ENCODE data around the gene UQCR10.

Gene UQCR10

DNA sequence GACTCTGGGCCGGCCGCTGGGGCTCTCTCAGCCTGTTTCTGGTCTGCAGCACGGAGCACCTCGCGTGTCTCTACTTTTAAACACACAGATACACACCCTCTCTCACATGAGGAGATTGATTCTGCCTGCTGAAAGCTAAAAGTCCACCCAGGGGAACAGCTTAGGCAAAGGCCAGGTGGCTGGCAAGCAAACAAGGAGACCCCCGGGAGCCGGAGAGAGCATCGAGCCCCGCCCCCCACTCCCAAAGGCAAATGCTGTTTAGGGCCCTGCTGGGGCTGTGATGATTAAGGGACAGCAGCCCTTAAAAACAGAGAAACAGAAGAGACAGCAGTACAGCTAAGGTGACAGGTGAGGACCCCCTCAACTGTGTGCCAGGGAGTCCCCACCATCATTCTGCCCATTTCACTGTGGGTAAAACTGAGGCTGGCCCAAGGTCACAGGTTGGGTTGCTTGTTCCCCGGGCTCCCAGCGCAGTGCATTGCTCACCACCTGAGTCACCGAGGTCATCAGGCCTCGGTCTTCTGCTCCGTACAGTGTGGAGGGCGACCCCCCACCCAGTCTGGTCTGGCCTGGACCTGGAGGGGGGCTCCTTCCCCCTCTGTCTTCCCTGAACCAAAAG, 40.5 kb upstream of the UQCR10 start:
- Histone ChIP-seq H3K9ac (ENCODE audit: low read depth, low read length) (no peak overlapping the region), H3K27me3 (ENCODE audit: insufficient read depth, low read length) (peaks cover 51% of the 10 kb centered on the region), H3K4me3 (ENCODE audit: low read length) (no peak overlapping the region)

DNA sequence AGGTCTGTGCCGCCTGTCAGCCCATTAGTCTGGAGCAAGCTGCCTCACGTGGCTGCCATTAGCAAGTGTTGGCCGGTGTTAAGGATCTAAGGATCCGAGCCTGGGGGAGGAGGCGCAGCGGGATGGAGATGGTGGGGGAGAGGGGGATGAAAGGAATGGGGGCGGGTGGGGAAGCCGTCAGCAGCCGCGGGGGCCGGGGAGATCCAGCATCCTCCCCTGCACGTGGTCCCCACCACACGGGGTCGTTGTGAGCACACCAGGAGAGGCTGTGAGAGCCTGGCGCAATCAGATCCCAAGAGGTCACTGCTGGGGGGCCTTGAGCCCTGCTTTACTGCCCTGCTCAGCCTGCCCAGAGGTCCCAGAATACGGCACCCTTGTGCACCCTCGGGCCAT, 40.0 kb upstream of the UQCR10 start:
- Histone ChIP-seq H3K4me3 (ENCODE audit: low read length) (no peak overlapping the region), H3K4me1 (ENCODE audit: insufficient read depth, low read length) (no peaks in the 10 kb centered on the region; the same call in 1 of the 2 replicates), H3K27ac (ENCODE audit: low read length) (no peak overlapping the region), H3K9ac (ENCODE audit: low read depth, low read length) (no peak overlapping the region), H3K9me3 (ENCODE audit: insufficient read depth, low read depth, low read length) (no peaks in the 10 kb centered on the region), H3K27me3 (ENCODE audit: insufficient read depth, low read length) (peaks cover 46% of the 10 kb centered on the region), H3K36me3 (ENCODE audit: insufficient read depth, low read depth, low read length) (no peaks in the 10 kb centered on the region)

More for the DNA sequence above, 40.5 kb upstream of the UQCR10 start:
- Histone ChIP-seq H3K36me3 (ENCODE audit: insufficient read depth, low read depth, low read length) (no peaks in the 10 kb centered on the region), H3K9me3 (ENCODE audit: insufficient read depth, low read depth, low read length) (no peaks in the 10 kb centered on the region), H3K4me1 (ENCODE audit: insufficient read depth, low read length) (no peaks in the 10 kb centered on the region; the same call in 1 of the 2 replicates), H3K27ac (ENCODE audit: low read length) (no peak overlapping the region)

DNA sequence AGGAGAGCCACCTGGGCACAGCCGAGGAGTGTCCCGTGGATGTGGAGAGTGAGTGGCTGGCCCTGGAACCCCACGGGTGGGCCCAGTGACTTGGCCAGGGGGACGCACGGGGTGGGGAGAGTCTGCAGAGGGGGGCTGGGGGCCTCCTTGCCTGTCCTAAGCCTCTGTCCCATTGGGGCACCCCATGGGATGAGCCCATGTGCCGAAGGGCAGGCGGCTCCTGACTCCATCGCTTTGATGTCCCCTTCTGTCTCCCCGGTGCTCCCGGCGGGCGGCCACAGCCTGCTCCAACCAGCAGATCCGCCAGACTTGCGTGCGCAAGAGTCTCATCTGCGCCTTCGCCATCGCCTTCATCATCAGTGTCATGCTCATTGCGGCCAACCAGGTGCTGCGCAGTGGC, 38.0 kb upstream of the UQCR10 start:
- H3K4me3 ChIP-seq (ENCODE audit: low read length), result no peak overlapping the region
- no peaks in the 10 kb centered on the region for H3K36me3 ChIP-seq (ENCODE audit: insufficient read depth, low read depth, low read length)
- peaks cover 26% of the 10 kb centered on the region for H3K27me3 ChIP-seq (ENCODE audit: insufficient read depth, low read length)
- no peak overlapping the region for H3K9ac ChIP-seq (ENCODE audit: low read depth, low read length)
- no peaks in the 10 kb centered on the region for H3K9me3 ChIP-seq (ENCODE audit: insufficient read depth, low read depth, low read length)
- no peak overlapping the region for H3K27ac ChIP-seq (ENCODE audit: low read length)
- H3K4me1 ChIP-seq (ENCODE audit: insufficient read depth, low read length), result no peaks in the 10 kb centered on the region; the same call in 1 of the 2 replicates

DNA sequence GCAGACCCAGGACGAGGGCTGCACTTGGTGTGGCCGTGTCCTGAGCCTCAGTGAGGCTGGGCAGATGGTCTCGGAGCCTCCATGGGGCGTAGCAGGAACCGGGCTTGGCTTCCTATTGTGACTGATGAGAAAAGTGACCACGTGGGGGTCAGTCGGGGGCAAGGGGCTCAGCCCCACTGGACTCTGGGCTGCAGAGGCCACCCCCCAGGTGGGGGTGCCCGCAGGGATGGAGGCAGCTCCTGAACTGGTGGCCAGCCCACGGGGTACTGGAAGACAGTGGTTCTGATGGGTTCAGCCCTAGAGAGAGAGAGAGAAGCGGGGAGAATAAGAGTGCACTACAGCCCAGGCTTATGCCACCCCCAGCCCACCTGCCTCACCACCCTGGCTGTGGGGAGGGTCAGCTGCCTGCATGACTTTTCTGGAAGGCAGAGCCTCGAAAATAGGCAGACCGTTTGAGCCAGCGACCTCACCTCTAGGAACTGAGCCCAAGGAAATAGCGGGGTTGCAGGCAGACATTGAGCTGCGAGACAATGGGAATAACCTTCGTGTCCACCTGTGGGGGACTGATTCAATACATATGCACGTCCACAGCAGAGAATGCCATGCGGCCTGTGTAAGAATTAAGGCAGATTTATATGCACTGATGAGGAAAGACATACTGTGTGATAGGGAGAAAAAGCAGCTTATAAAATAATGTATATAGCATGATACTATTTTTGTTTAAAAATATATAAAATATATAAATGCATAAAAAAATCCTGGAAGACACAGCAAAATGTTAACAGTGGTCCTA, 35.9 kb upstream of the UQCR10 start:
- Histone ChIP-seq H3K9me3 (ENCODE audit: insufficient read depth, low read depth, low read length) (no peaks in the 10 kb centered on the region), H3K36me3 (ENCODE audit: insufficient read depth, low read depth, low read length) (no peaks in the 10 kb centered on the region), H3K9ac (ENCODE audit: low read depth, low read length) (no peak overlapping the region), H3K27me3 (ENCODE audit: insufficient read depth, low read length) (peaks cover 6% of the 10 kb centered on the region), H3K4me1 (ENCODE audit: insufficient read depth, low read length) (peaks cover 11% of the 10 kb centered on the region; the same call in 1 of the 2 replicates), H3K27ac (ENCODE audit: low read length) (no peak overlapping the region), H3K4me3 (ENCODE audit: low read length) (no peak overlapping the region)

DNA sequence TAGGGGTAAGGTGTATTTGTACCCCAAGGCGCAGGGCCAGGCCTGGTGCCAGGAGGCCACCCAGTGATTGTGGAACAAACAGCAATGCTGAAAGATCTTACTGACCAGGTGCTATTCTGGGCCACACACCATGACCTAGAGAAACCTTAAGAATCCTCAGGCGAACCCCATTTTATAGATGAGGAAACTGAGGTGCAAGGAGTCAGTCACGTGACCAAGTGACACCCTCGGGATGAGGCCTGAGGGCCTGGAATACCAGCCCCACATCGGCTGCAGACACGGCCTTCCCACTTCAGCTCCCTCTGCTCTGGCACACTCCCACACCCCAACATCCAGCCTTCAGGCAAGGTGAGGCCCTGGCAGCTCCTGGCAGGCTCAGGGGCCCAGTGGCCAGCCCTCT, 34.3 kb upstream of the UQCR10 start:
- H3K4me1 ChIP-seq (ENCODE audit: insufficient read depth, low read length), result peaks cover 11% of the 10 kb centered on the region; the same call in 1 of the 2 replicates
- H3K9ac ChIP-seq (ENCODE audit: low read depth, low read length), result no peak overlapping the region
- H3K27me3 ChIP-seq (ENCODE audit: insufficient read depth, low read length), result no peaks in the 10 kb centered on the region
- no peak overlapping the region for H3K27ac ChIP-seq (ENCODE audit: low read length)
- H3K9me3 ChIP-seq (ENCODE audit: insufficient read depth, low read depth, low read length), result no peaks in the 10 kb centered on the region
- H3K36me3 ChIP-seq (ENCODE audit: insufficient read depth, low read depth, low read length), result no peaks in the 10 kb centered on the region
- H3K4me3 ChIP-seq (ENCODE audit: low read length), result no peak overlapping the region

DNA sequence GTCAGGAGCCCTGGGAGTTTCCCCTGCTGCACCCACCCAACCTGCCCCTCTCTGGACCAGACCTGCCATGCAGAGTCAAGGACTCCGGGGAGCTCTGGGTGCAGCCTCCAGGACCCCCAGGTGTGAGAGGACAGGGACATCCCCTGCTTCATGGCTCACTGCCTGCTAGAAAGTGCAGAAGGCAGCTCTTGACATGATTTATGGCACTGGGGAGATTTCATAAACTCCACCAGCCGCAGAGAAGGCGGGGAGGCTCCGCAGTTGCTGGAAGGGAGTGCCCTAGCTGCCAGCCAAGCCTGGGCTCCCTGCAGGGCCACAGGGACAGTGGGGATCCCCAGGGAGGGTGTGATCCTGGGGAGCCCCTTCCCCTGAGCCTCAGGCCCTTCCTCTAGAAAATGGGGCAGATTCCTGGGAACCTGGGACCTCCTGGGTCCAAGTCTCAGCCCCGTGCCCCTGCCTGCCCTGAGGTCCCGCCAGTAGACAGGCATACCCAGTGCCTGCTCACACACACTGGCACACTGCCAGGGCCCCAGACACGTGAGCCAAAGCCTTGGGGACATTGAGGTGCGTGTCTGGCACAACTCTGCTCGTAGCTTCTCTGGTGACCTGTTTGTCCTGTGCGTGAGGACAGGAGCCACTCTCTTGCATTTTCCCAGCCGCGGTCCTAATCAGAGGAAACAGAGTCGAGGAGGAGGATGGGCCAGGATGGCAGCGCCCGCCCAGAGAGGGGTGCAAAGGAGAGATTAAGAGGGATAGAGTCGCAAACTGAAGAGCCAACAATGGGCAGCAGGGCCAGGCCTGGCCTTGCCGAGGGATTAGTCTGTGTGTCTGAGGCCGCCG, 33.6 kb upstream of the UQCR10 start:
- Histone ChIP-seq H3K27ac (ENCODE audit: low read length) (no peak overlapping the region), H3K36me3 (ENCODE audit: insufficient read depth, low read depth, low read length) (no peaks in the 10 kb centered on the region), H3K27me3 (ENCODE audit: insufficient read depth, low read length) (no peaks in the 10 kb centered on the region), H3K4me3 (ENCODE audit: low read length) (no peak overlapping the region), H3K4me1 (ENCODE audit: insufficient read depth, low read length) (peaks cover 11% of the 10 kb centered on the region; the same call in 1 of the 2 replicates), H3K9me3 (ENCODE audit: insufficient read depth, low read depth, low read length) (no peaks in the 10 kb centered on the region), H3K9ac (ENCODE audit: low read depth, low read length) (no peak overlapping the region)

DNA sequence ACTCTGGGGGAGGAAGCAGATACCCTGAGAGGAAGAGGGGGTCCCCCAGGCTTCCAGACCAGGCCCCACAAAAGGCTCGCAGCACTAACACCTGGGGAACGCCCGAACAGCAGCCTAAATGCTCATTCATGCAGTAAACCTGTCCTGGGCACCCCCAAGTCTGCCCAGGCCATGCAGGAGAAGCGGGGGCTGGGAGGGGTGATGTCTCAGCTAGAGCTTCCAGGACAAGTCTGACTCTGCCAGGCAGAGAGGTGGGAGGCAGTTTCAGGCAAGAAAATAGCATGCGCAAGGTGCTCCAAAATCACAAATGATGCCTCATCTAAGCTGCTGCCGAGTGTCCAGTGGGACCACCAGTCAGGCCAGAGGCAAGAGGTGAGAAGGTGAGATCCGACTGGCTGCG, 32.8 kb upstream of the UQCR10 start:
- peaks cover 11% of the 10 kb centered on the region; the same call in 1 of the 2 replicates for H3K4me1 ChIP-seq (ENCODE audit: insufficient read depth, low read length)
- no peaks in the 10 kb centered on the region for H3K27me3 ChIP-seq (ENCODE audit: insufficient read depth, low read length)
- H3K9me3 ChIP-seq (ENCODE audit: insufficient read depth, low read depth, low read length), result no peaks in the 10 kb centered on the region
- no peak overlapping the region; the same call in 1 of the 2 replicates for H3K9ac ChIP-seq (ENCODE audit: low read depth, low read length)
- H3K36me3 ChIP-seq (ENCODE audit: insufficient read depth, low read depth, low read length), result no peaks in the 10 kb centered on the region
- no peak overlapping the region for H3K27ac ChIP-seq (ENCODE audit: low read length)
- no peak overlapping the region for H3K4me3 ChIP-seq (ENCODE audit: low read length)

DNA sequence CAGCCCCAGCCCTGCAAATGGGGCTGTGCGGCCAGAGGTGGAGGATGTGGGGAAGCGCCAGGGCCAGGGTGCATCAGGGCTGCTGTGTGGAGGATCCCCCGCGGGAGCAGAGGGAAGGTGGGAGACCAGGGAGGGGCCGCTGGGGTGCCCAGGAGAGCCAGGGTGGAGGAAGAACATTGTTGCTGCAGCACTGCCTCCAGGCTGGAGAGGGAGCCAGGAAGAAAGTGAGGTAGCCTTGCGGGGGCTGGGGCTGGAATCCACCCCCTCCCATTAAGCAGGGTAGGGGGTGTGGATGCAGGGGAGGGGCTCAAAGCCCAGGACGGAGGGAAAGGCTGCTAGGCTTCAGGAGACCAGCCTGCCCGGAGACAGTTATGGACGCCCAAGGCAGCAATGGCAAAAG, 32.3 kb upstream of the UQCR10 start:
- Histone ChIP-seq H3K4me3 (ENCODE audit: low read length) (no peak overlapping the region), H3K9me3 (ENCODE audit: insufficient read depth, low read depth, low read length) (no peaks in the 10 kb centered on the region), H3K27ac (ENCODE audit: low read length) (no peak overlapping the region), H3K36me3 (ENCODE audit: insufficient read depth, low read depth, low read length) (no peaks in the 10 kb centered on the region), H3K9ac (ENCODE audit: low read depth, low read length) (no peak overlapping the region; the same call in 1 of the 2 replicates), H3K4me1 (ENCODE audit: insufficient read depth, low read length) (peaks cover 11% of the 10 kb centered on the region; the same call in 1 of the 2 replicates), H3K27me3 (ENCODE audit: insufficient read depth, low read length) (no peaks in the 10 kb centered on the region)

DNA sequence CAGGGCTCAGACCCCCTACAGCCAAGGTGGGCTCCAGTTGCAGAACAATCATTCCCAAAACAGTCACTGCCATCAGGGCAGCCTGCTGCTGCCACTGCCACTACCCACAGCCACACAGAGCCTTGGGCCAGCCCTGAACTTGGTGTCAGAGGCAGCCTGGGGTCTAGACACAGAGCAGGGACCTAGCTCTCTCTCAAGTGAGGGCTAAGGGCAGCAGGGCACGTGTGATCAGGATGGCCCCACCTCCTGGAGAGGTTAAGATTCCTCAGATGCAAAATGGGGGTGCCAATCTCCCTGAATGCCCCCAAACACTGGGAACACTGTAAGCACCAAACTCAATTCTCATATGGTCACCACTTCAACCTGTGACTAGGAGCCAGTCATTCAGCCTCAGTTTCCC, 31.8 kb upstream of the UQCR10 start:
- H3K4me3 ChIP-seq (ENCODE audit: low read length), result no peak overlapping the region
- no peak overlapping the region for H3K9ac ChIP-seq (ENCODE audit: low read depth, low read length)
- no peaks in the 10 kb centered on the region for H3K27me3 ChIP-seq (ENCODE audit: insufficient read depth, low read length)
- H3K36me3 ChIP-seq (ENCODE audit: insufficient read depth, low read depth, low read length), result no peaks in the 10 kb centered on the region
- no peak overlapping the region for H3K27ac ChIP-seq (ENCODE audit: low read length)
- no peaks in the 10 kb centered on the region for H3K9me3 ChIP-seq (ENCODE audit: insufficient read depth, low read depth, low read length)
- peaks cover 11% of the 10 kb centered on the region; the same call in 1 of the 2 replicates for H3K4me1 ChIP-seq (ENCODE audit: insufficient read depth, low read length)

DNA sequence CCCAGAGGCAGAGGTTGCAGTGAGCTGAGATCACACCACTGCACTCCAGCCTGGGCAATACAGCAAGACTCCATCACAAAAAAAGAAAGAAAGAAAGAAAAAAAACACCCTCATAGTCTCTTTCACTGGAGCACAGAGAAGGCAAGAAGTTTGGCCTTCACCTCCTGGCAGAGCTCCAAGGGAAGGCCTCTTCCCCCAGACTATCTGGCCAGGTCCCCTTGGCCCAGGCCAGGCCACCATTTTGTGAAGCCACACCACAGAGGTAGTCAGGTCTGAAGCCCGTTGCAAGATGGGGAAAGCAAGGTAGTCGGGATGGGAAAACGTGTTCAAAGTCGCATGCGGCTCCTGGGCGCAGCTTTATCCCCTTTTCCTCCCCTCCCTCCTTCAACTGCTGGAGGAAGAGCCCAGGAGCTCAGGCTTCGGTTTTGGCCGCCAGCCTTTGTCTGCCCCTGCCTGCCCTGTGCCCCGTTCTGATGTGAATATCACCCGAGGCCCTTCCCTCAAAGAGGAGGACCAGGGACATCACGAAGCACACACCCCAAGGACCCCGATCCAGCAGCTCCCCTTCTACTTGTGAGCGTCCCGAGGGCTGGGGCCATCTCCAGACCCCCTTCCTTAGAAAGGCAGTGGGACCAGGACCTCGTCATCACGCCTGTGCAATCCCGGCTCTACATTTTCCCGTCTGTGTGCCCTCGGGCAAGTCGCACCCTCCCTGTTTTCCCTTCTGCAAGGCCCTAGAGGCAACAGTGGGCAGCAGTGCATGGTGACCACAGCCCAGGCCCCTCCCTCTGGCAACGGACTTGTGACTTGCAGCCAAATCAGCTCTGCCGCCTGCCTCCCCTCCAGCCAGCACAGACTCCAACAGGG, 29.7 kb upstream of the UQCR10 start:
- H3K9ac ChIP-seq (ENCODE audit: low read depth, low read length), result no peak overlapping the region
- peaks cover 11% of the 10 kb centered on the region; the same call in 1 of the 2 replicates for H3K4me1 ChIP-seq (ENCODE audit: insufficient read depth, low read length)
- H3K27me3 ChIP-seq (ENCODE audit: insufficient read depth, low read length), result no peaks in the 10 kb centered on the region
- H3K36me3 ChIP-seq (ENCODE audit: insufficient read depth, low read depth, low read length), result no peaks in the 10 kb centered on the region
- no peak overlapping the region for H3K4me3 ChIP-seq (ENCODE audit: low read length)
- H3K9me3 ChIP-seq (ENCODE audit: insufficient read depth, low read depth, low read length), result no peaks in the 10 kb centered on the region
- H3K27ac ChIP-seq (ENCODE audit: low read length), result no peak overlapping the region
